Esophagus muscularis mucosa (tissue), 4 donors: ENCODE data around the gene MACROD2. TPM values are rescaled to one million over a fixed set of nuclear protein-coding genes. Genes with fewer than 3 reads are reported as not detected.

Source experiments
- DNase-seq: peaks from one replicate; pipeline ENCODE4 v3.0.0-alpha.2; 2017; ENCODE audit errors: extremely low spot score
- H3K27ac ChIP-seq, 4 donors: fragments of 200-600 bp; sonication (generic); replicated peaks in 1 of 4; 1 replicate in 3 of 4; 2 replicates in 1 of 4; pipeline ENCODE4 v1.5.1; 2016 to 2019; ENCODE audit warnings: mild to moderate bottlenecking in 1 of 4
- H3K27me3 ChIP-seq, 4 donors: fragments of 200-600 bp; sonication (generic); one replicate each; pipeline versions ENCODE4 v1.5.1 to v1.6.0; 2016 to 2019
- H3K36me3 ChIP-seq, 4 donors: fragments of 200-600 bp; sonication (generic); one replicate each; pipeline ENCODE4 v1.5.1; 2016 to 2019
- H3K4me1 ChIP-seq, 4 donors: fragments of 200-600 bp; sonication (generic); one replicate each; pipeline ENCODE4 v1.5.1; 2016 to 2019
- H3K4me3 ChIP-seq, 4 donors: fragments of 200-600 bp; sonication (generic); 1 replicate in 2 of 4; 2 replicates in 2 of 4; pipeline ENCODE4 v1.5.1; 2016 to 2019; ENCODE audit warnings: mild to moderate bottlenecking in 4 of 4, moderate library complexity in 1 of 4
- H3K9me3 ChIP-seq, 4 donors: fragments of 200-600 bp; sonication (generic); 1 replicate in 3 of 4; 2 replicates in 1 of 4; pipeline ENCODE4 v1.5.1; 2016 to 2019
- EP300 ChIP-seq: sonication (generic); formaldehyde crosslinking; IDR thresholded peaks from one replicate; pipeline ENCODE4 v1.6.1; 2017; ENCODE audit warnings: antibody characterized with exemption
- POLR2A ChIP-seq: fragments of 450-650 bp; IDR thresholded peaks from one replicate; pipeline ENCODE4 v1.6.1; 2017; ENCODE audit warnings: antibody characterized with exemption, moderate library complexity, mild to moderate bottlenecking, low read depth
- POLR2AphosphoS5 ChIP-seq, 2 donors: sonication (generic); formaldehyde crosslinking; IDR thresholded peaks; one replicate each; pipeline ENCODE4 v1.6.1; 2017; ENCODE audit warnings: antibody characterized with exemption in 2 of 2
- WGBS: methylation state at CpG from one replicate; pipeline ENCODE4 v1.1.5; 2018; 5-methylcytosine and 5-hydroxymethylcytosine counted together
- intact Hi-C: fragments of 100-400 bp; cut with DNase I; formaldehyde crosslinking; loops from one replicate; pipeline ENCODE4 v1.15.1; 2023
- total RNA-seq, 4 donors: library from RNA; depleted of rRNA; stranded (reverse); fragments of >200 nt; gene quantifications; one replicate each; pipeline versions ENCODE4 v1.1.0 to v1.2.1, GENCODE V29; 2016
- TF ChIP-seq, protein P1 (sequence below), 3 experiments: fragments of 200-600 bp in 2 of 3; fragments of 450-650 bp in 1 of 3; sonication (generic) in 2 of 3; IDR thresholded peaks; one replicate each; pipeline ENCODE4 v1.5.1; 2017 to 2019; ENCODE audit warnings: antibody characterized with exemption in 3 of 3, mild to moderate bottlenecking in 2 of 3, moderate library complexity in 1 of 3

Gene MACROD2
- total RNA-seq, 4 donors from 2014 or later, result 1.4 to 3.6 (median 2.6) TPM

DNA sequence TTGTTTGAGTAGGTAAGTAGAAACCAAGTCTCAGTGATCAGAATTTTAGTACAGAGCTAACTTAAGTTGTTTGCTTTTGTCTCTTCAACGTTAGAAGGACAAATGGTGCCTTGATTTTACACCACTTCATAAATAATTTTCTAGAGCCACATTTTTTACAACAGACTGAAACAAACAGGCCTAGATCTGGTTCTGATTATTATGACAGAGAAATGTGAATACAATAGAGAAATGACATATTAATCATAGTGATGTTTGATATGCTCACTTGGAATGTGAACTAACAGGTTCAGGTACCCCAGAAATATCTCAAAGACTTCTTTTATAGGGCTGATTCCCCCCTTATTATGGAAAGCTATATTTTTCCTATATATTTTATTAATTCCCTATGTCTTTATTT lies 1817.4 kb downstream of the MACROD2 start:
- intact Hi-C loops, result no loop called here
- Histone ChIP-seq H3K4me1 (no peaks in the 10 kb centered on the region), H3K36me3 (no peaks in the 10 kb centered on the region), H3K9me3 (no peaks in the 10 kb centered on the region), H3K27ac (no peak overlapping the region), H3K4me3 (no peak overlapping the region), H3K27me3 (no peaks in the 10 kb centered on the region)
- TF ChIP-seq POLR2AphosphoS5 (IDR thresholded peaks at IDR 0.05) (no peak), POLR2A (no peak), EP300 (no peak)
- TF ChIP-seq, protein P1, sequence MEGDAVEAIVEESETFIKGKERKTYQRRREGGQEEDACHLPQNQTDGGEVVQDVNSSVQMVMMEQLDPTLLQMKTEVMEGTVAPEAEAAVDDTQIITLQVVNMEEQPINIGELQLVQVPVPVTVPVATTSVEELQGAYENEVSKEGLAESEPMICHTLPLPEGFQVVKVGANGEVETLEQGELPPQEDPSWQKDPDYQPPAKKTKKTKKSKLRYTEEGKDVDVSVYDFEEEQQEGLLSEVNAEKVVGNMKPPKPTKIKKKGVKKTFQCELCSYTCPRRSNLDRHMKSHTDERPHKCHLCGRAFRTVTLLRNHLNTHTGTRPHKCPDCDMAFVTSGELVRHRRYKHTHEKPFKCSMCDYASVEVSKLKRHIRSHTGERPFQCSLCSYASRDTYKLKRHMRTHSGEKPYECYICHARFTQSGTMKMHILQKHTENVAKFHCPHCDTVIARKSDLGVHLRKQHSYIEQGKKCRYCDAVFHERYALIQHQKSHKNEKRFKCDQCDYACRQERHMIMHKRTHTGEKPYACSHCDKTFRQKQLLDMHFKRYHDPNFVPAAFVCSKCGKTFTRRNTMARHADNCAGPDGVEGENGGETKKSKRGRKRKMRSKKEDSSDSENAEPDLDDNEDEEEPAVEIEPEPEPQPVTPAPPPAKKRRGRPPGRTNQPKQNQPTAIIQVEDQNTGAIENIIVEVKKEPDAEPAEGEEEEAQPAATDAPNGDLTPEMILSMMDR (IDR thresholded peaks at IDR 0.05), result no peak
- no peak for DNase-seq
- WGBS, result 61% methylated on average over 1 of the region's 1 CpG

DNA sequence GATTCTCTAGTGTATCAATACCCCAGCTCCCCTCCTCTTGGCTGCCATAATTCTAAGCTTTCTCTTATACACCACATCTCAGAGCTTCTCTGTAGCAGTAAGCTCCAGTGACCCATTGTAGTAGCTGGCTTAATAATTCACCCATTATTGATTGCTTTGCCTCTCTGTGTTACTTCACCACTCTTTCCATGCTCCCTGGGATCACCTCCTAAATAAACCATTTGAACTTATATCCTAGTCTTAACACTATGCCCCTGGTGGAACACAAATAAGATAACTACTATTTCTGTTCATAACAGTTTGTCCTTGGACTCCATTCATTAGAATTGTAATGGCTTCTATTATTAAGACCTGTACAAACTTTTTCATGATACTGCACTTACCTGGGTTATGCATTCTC lies 1819.0 kb downstream of the MACROD2 start:
- H3K27ac ChIP-seq, result no peak overlapping the region
- no peak for DNase-seq
- H3K4me1 ChIP-seq, result no peaks in the 10 kb centered on the region
- intact Hi-C loops, result no loop called here
- H3K4me3 ChIP-seq, result no peak overlapping the region
- no peaks in the 10 kb centered on the region for H3K27me3 ChIP-seq
- no peaks in the 10 kb centered on the region for H3K36me3 ChIP-seq
- no peak for TF ChIP-seq EP300
- TF ChIP-seq POLR2A, result no peak
- no peak for TF ChIP-seq POLR2AphosphoS5 (IDR thresholded peaks at IDR 0.05)
- TF ChIP-seq, protein P1 (IDR thresholded peaks at IDR 0.05), result no peak
- H3K9me3 ChIP-seq, result no peaks in the 10 kb centered on the region

DNA sequence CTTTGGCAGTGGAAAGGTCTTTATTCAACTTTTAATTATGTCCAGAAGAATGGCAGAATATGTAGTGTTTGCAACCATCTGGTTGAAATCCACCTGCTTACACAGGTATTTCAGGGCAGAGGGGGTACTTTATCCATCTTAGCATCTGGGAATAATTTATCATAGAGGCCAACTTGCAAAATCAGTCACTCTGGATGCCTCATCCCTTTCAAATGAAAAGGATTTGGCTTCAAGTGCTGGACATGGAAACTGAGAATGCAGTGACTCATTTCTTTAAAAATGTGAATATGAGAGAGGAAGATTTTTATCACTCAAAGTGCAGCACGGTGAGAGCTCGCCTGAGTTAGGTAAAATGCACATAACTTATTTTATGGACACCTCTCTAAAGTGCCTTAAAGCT lies 1819.6 kb downstream of the MACROD2 start:
- Histone ChIP-seq H3K4me1 (no peaks in the 10 kb centered on the region), H3K4me3 (no peak overlapping the region), H3K9me3 (no peaks in the 10 kb centered on the region), H3K27me3 (no peaks in the 10 kb centered on the region), H3K27ac (no peak overlapping the region), H3K36me3 (no peaks in the 10 kb centered on the region)
- WGBS, result 28% methylated on average over 2 of the region's 2 CpGs
- TF ChIP-seq EP300 (no peak), POLR2AphosphoS5 (IDR thresholded peaks at IDR 0.05) (no peak), POLR2A (no peak)
- TF ChIP-seq, protein P1 (IDR thresholded peaks at IDR 0.05), result no peak
- intact Hi-C loops, result no loop called here
- no peak for DNase-seq

DNA sequence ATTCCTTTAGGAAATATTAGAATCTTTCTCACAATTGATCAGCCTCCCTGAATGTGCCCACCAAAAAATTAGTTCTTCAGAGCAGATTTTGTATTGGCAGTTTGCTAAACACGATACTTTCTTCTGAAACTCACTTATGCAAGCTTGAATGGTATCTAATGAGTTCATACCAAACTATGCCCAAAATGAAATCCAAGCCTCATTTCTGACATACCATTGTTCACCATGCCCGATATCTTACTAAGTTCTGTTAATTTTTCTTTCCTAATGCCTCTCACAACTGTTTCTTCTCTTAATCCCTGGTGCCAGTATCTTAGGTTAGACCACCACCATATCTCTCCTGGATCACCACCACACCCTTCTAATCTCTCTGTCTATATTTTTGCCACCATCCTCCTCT lies 1822.0 kb downstream of the MACROD2 start:
- 87% methylated on average over 2 of the region's 2 CpGs for WGBS
- H3K36me3 ChIP-seq, result no peaks in the 10 kb centered on the region
- H3K27me3 ChIP-seq, result no peaks in the 10 kb centered on the region
- no peak overlapping the region for H3K4me3 ChIP-seq
- TF ChIP-seq POLR2AphosphoS5 (IDR thresholded peaks at IDR 0.05), result no peak
- no peaks in the 10 kb centered on the region for H3K4me1 ChIP-seq
- intact Hi-C loops, result no loop called here
- no peak for DNase-seq
- H3K27ac ChIP-seq, result no peak overlapping the region
- no peaks in the 10 kb centered on the region for H3K9me3 ChIP-seq

DNA sequence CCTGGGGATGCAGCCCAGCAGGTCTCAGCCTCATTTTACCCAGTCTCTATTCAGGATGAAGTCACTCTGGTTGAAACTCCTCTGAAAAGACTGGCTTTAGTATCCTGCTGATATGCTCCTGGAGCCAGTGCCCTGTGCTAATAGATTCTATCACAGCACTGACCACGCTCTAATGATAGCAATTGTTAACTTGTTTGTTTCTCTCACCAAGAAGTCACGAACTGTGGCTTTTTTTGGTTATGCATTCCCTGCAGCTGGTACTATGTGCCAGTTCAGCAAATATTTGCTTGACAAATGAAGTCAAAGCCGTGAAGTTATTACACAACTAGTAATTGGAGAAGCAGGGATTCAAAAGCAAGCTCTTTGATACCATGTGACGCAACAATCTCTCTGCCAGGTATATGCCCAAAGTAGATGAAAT lies 1823.3 kb downstream of the MACROD2 start:
- H3K36me3 ChIP-seq, result no peaks in the 10 kb centered on the region
- H3K27me3 ChIP-seq, result no peaks in the 10 kb centered on the region
- no peak overlapping the region for H3K4me3 ChIP-seq
- H3K27ac ChIP-seq, result no peak overlapping the region
- no peak for TF ChIP-seq POLR2AphosphoS5 (IDR thresholded peaks at IDR 0.05)
- TF ChIP-seq EP300, result no peak
- TF ChIP-seq, protein P1 (IDR thresholded peaks at IDR 0.05), result no peak
- TF ChIP-seq POLR2A, result no peak
- intact Hi-C loops, result no loop called here
- H3K4me1 ChIP-seq, result no peaks in the 10 kb centered on the region
- DNase-seq, result no peak
- 92% methylated on average over 4 of the region's 4 CpGs for WGBS
- no peaks in the 10 kb centered on the region for H3K9me3 ChIP-seq
